Body of pancreas (tissue), 4 donors: ENCODE measurements around the gene GAK.

Experiments used
- POLR2A ChIP-seq, 3 donors: fragments of 450-650 bp; IDR thresholded peaks; one replicate each; pipeline ENCODE4 v1.6.1; 2016; ENCODE audit warnings: antibody characterized with exemption in 3 of 3, mild to moderate bottlenecking in 2 of 3
- TF ChIP-seq, protein P1 (sequence below), 7 experiments: fragments of 450-650 bp in 4 of 7; fragments of 200-600 bp in 3 of 7; sonication (generic) in 3 of 7; IDR thresholded peaks; one replicate each; pipeline ENCODE4 v1.5.1; 2016 to 2019; ENCODE audit warnings: antibody characterized with exemption in 7 of 7

DNA sequence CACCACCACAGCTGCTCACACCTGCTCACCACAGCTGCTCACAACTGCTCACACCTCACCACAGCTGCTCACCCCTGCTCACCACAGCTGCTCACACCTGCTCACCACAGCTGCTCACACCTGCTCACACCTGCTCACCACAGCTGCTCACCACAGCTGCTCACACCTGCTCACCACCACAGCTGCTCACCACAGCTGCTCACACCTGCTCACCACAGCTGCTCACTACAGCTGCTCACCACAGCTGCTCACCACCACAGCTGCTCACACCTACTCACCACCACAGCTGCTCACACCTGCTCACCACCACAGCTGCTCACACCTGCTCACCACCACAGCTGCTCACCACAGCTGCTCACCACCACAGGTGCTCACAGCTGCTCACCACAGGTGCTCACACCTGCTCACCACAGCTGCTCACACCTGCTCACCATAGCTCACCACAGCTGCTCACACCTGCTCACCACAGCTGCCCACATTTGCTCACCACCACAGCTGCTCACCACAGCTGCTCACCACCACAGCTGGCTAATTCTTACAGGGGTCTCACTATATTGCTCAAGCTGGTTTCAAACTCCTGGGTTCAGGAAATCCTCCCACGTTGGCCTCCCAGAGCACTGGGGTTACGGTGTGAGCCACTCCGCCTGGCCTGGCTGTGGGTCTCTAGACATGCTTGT is 75.8 kb downstream of the GAK start:
- TF ChIP-seq POLR2A (IDR thresholded peaks at IDR 0.05): no peak
- TF ChIP-seq, protein P1, sequence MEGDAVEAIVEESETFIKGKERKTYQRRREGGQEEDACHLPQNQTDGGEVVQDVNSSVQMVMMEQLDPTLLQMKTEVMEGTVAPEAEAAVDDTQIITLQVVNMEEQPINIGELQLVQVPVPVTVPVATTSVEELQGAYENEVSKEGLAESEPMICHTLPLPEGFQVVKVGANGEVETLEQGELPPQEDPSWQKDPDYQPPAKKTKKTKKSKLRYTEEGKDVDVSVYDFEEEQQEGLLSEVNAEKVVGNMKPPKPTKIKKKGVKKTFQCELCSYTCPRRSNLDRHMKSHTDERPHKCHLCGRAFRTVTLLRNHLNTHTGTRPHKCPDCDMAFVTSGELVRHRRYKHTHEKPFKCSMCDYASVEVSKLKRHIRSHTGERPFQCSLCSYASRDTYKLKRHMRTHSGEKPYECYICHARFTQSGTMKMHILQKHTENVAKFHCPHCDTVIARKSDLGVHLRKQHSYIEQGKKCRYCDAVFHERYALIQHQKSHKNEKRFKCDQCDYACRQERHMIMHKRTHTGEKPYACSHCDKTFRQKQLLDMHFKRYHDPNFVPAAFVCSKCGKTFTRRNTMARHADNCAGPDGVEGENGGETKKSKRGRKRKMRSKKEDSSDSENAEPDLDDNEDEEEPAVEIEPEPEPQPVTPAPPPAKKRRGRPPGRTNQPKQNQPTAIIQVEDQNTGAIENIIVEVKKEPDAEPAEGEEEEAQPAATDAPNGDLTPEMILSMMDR (IDR thresholded peaks at IDR 0.05): no peak
